Stomach (tissue), 9 donors: ENCODE measurements around the gene ABCA12. TPM values are rescaled to one million over a fixed set of nuclear protein-coding genes. Genes with fewer than 3 reads are reported as not detected.
"Not testable (repeated sequence)": the region's sequence is repeated elsewhere in the genome, so short reads cannot be mapped to it uniquely, and the experiment has no call there.

ENCODE experiments used
- DNase-seq, 2 donors: peaks; one replicate each; pipeline versions ENCODE4 v3.0.0 to v3.0.0-alpha.2; 2013 to 2019
- H3K27ac ChIP-seq, 5 donors: fragments of 200-600 bp in 4 of 5; sonication (generic) in 4 of 5; one replicate each; pipeline ENCODE4 v1.5.1; 2013 to 2019; ENCODE audit warnings: mild to moderate bottlenecking in 1 of 5, moderate library complexity in 1 of 5
- H3K27me3 ChIP-seq, 3 donors: fragments of 200-600 bp; sonication (generic); one replicate each; pipeline ENCODE4 v1.5.1; 2017 to 2019; ENCODE audit warnings: mixed run types in 1 of 3
- H3K36me3 ChIP-seq, 4 donors: fragments of 200-600 bp; sonication (generic); 1 replicate in 3 of 4; 2 replicates in 1 of 4; pipeline ENCODE4 v1.5.1; 2016 to 2019
- H3K4me1 ChIP-seq, 4 donors: fragments of 200-600 bp; sonication (generic); one replicate each; pipeline ENCODE4 v1.5.1; 2016 to 2019
- H3K4me3 ChIP-seq, 4 donors: fragments of 200-600 bp; sonication (generic) in 3 of 4; one replicate each; pipeline ENCODE4 v1.5.1; 2016 to 2019; ENCODE audit warnings: mild to moderate bottlenecking in 1 of 4
- H3K9me3 ChIP-seq, 4 donors: fragments of 200-600 bp; sonication (generic); one replicate each; pipeline ENCODE4 v1.5.1; 2016 to 2019
- EP300 ChIP-seq: sonication (generic); formaldehyde crosslinking; IDR thresholded peaks from one replicate; pipeline ENCODE4 v1.6.1; 2017; ENCODE audit warnings: antibody characterized with exemption
- POLR2A ChIP-seq, 4 donors: fragments of 450-650 bp; IDR thresholded peaks; one replicate each; pipeline ENCODE4 v1.6.1; 2016; ENCODE audit warnings: antibody characterized with exemption in 4 of 4, control low read depth in 2 of 4, mild to moderate bottlenecking in 1 of 4, moderate library complexity in 1 of 4
- POLR2AphosphoS5 ChIP-seq, 3 donors: sonication (generic); formaldehyde crosslinking; IDR thresholded peaks; one replicate each; pipeline ENCODE4 v1.6.1; 2016; ENCODE audit warnings: antibody characterized with exemption in 3 of 3
- WGBS, 5 donors: extraction: QIAGEN DNeasy Blood & Tissue Kit in 3 of 5; methylation state at CpG; one replicate each; pipeline versions ENCODE4 v1.1.5 to v1.1.7; 2013 to 2018; 5-methylcytosine and 5-hydroxymethylcytosine counted together
- intact Hi-C: fragments of 100-400 bp; cut with DNase I; formaldehyde crosslinking; loops from one replicate; pipeline ENCODE4 v1.15.1; 2023; ENCODE audit warnings: low total_unique reads
- polyA plus RNA-seq, 3 donors: library from polyadenylated mRNA; stranded (reverse); fragments of 200-250 nt; gene quantifications; one replicate each; pipeline ENCODE4 v1.2.3, GENCODE V29; 2013
- total RNA-seq, 5 donors: library from RNA; depleted of rRNA; stranded (reverse); fragments of >200 nt; gene quantifications; one replicate each; pipeline versions ENCODE4 v1.1.0 to v1.2.3, GENCODE V29; 2014 to 2016
- TF ChIP-seq, protein P1 (sequence below), 7 experiments: fragments of 450-650 bp in 4 of 7; fragments of 200-600 bp in 3 of 7; sonication (generic) in 3 of 7; IDR thresholded peaks; one replicate each; pipeline ENCODE4 v1.5.1; 2016 to 2019; ENCODE audit warnings: antibody characterized with exemption in 7 of 7, control low read depth in 2 of 7, mild to moderate bottlenecking in 1 of 7
- donor health status: healthy with polysubstance abuse.
- donor health status: Bipolar disorder and iron deficiency.
- donor health status: healthy.

Gene ABCA12
- total and polyA plus RNA-seq, 8 donors, result under 0.01 to 1.8 (median 0.15) TPM; not detected in 4

DNA sequence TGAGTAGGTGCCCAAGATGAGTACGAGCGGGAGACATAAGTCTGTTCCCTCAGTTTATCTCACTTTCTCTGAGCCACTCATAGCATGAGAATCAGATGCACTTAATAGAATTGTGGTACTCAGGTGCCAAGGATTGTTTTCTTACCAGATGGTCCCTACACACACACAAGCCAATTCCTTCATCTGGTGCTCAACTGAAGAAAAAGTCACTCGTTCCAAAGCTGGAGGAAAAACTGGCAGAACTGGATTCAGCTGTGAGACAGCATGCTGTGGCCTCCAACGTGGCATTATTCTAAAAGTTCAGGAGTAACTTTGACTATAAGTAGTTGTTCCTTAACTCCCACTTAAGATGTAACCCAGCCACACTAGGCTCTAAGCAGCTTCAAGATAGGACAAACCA, 33.4 kb upstream of the ABCA12 start:
- Histone ChIP-seq H3K27me3 (no peaks in the 10 kb centered on the region), H3K36me3 (no peaks in the 10 kb centered on the region), H3K27ac (no peak overlapping the region), H3K4me1 (no peaks in the 10 kb centered on the region), H3K4me3 (no peak overlapping the region), H3K9me3 (no peaks in the 10 kb centered on the region)
- no peak for TF ChIP-seq EP300
- no peak for DNase-seq
- intact Hi-C loops, result no loop called here
- WGBS, 5 donors, result 62 to 76% (median 67%) methylated on average over 4 of the region's 4 CpGs

DNA sequence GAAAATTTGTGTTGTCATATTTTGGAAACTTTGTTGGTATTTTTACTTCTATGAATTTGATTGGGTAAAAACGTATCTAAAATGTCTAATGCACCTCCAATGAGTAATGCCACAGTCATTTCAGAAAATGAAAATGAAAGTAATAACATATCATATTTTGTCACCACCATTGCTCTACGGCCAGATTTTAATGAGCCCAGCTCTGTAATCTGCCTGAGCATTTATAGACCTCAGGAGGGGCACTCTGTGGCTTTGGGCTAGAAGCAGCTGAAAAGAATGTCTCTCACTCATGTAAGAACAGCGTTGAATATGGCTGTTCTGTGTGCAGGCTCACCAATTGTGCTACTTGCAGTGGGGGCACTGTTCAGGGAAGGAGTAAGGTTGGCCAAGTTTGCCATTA, 32.7 kb upstream of the ABCA12 start:
- H3K9me3 ChIP-seq, result no peaks in the 10 kb centered on the region
- intact Hi-C loops, result no loop called here
- no peaks in the 10 kb centered on the region for H3K36me3 ChIP-seq
- no peak for TF ChIP-seq POLR2A (IDR thresholded peaks at IDR 0.05)
- no peak for TF ChIP-seq POLR2AphosphoS5 (IDR thresholded peaks at IDR 0.05)
- TF ChIP-seq EP300, result no peak
- TF ChIP-seq, protein P1, sequence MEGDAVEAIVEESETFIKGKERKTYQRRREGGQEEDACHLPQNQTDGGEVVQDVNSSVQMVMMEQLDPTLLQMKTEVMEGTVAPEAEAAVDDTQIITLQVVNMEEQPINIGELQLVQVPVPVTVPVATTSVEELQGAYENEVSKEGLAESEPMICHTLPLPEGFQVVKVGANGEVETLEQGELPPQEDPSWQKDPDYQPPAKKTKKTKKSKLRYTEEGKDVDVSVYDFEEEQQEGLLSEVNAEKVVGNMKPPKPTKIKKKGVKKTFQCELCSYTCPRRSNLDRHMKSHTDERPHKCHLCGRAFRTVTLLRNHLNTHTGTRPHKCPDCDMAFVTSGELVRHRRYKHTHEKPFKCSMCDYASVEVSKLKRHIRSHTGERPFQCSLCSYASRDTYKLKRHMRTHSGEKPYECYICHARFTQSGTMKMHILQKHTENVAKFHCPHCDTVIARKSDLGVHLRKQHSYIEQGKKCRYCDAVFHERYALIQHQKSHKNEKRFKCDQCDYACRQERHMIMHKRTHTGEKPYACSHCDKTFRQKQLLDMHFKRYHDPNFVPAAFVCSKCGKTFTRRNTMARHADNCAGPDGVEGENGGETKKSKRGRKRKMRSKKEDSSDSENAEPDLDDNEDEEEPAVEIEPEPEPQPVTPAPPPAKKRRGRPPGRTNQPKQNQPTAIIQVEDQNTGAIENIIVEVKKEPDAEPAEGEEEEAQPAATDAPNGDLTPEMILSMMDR (IDR thresholded peaks at IDR 0.05), result no peak
- no peak overlapping the region for H3K27ac ChIP-seq
- DNase-seq, result no peak
- 39 to 52% (median 43%) methylated on average over 3 of the region's 3 CpGs for WGBS, 5 donors
- no peaks in the 10 kb centered on the region for H3K4me1 ChIP-seq
- no peaks in the 10 kb centered on the region for H3K27me3 ChIP-seq
- H3K4me3 ChIP-seq, result peak overlapping the region in 2 of 4 donors; percentile 11 to 12

DNA sequence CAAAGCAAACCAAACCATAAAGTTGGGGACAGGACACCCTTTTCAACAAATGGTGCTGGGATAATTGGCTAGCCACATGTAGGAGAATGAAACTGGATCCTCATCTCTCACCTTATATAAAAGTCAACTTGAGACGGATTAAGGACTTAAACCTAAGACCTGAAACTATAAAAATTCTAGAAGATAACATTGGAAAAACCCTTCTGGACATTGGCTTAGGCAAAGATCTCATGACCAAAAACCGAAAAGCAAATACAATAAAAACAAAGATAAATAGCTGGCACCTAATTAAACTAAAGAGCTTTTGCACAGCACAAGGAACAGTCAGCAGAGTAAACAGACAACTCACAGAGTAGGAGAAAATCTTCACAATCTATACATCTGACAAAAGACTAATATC, 28.1 kb upstream of the ABCA12 start:
- H3K4me3 ChIP-seq, intact Hi-C loops, H3K27ac ChIP-seq, DNase-seq, H3K4me1 ChIP-seq, H3K27me3 ChIP-seq, H3K36me3 ChIP-seq: not testable (repeated sequence)
- WGBS, 5 donors, result 53 to 87% (median 81%) methylated on average over 2 of the region's 2 CpGs
- peaks cover 0 to 11% (median 2%) of the 10 kb centered on the region in 4 donors for H3K9me3 ChIP-seq

DNA sequence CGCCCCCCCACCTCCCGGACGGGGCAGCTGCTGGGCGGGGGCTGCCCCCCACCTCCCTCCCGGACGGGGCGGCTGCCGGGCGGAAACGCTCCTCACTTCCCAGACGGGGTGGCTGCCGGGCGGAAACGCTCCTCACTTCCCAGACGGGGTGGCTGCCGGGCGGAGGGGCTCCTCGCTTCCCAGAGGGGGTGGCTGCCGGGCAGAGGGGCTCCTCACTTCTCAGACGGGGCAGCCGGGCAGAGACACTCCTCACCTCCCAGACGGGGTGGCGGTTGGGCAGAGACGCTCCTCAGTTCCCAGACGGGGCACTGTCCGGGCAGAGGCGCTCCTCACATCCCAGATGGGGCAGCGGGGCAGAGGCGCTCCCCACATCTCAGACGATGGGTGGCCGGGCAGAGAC, 24.9 kb upstream of the ABCA12 start:
- H3K4me1 ChIP-seq, H3K4me3 ChIP-seq, intact Hi-C loops, H3K36me3 ChIP-seq, H3K27me3 ChIP-seq, H3K27ac ChIP-seq, DNase-seq: not testable (repeated sequence)
- H3K9me3 ChIP-seq, result peaks cover 0 to 11% (median 2%) of the 10 kb centered on the region in 4 donors
- 94 to 100% (median 97%) methylated on average over 3 to 31 of the region's 31 CpGs for WGBS, 5 donors

DNA sequence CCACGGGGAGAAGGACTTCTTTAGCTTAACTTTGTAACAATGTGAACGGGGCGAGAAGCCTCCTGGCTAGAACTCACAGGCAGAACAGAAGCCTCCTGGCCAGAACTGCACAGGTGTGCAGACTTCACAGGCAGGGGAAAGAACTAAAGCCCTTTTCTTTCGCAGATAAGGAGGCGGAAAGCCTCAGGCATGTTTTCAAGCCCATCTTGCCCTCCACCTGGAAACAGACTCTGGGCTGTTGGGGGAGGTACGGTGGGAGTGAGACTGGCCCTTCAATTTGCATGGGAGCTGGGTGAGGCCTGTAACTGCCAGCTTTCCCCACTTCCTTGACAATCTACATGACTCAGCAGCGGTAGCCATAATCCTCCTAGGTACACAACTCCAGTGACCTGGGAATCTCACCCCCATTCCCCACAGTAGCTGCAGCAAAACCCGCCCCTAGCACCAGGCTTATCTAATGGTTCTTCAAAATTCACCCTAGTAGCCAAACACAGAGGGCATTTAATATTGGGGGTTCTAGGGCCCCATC, 22.9 kb upstream of the ABCA12 start:
- no peaks in the 10 kb centered on the region for H3K4me1 ChIP-seq
- TF ChIP-seq EP300 (no peak), POLR2AphosphoS5 (IDR thresholded peaks at IDR 0.05) (no peak), POLR2A (IDR thresholded peaks at IDR 0.05) (no peak)
- TF ChIP-seq, protein P1 (IDR thresholded peaks at IDR 0.05), result no peak
- H3K36me3 ChIP-seq, result no peaks in the 10 kb centered on the region
- DNase-seq, result no peak
- no peak overlapping the region for H3K27ac ChIP-seq
- H3K9me3 ChIP-seq, result peaks cover 0 to 11% (median 2%) of the 10 kb centered on the region in 4 donors
- WGBS, 5 donors, result 78 to 88% (median 85%) methylated on average over 8 of the region's 8 CpGs
- intact Hi-C loops, result no loop called here
- H3K4me3 ChIP-seq, result no peak overlapping the region
- no peaks in the 10 kb centered on the region for H3K27me3 ChIP-seq

DNA sequence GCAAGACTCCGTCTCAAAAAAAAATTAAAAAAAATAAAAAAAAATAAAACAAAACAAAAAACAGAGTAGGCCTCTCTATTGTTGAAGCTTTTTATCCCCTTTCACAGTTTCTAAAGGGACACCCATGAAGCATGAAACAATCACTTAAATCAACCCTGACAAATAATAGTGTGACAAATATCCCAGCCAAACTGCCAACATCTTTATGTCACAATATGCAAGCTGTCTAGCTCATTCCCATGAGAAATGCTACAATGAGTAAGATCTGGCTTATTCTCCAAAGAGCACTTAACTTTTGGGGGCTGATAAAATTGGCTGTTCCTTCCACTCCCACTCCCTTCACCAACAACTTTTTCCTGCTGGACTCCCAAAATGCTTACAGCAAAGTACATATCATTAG, 21.7 kb upstream of the ABCA12 start:
- no peaks in the 10 kb centered on the region for H3K4me1 ChIP-seq
- no peaks in the 10 kb centered on the region for H3K36me3 ChIP-seq
- peaks cover 0 to 11% (median 2%) of the 10 kb centered on the region in 4 donors for H3K9me3 ChIP-seq
- TF ChIP-seq EP300 (no peak), POLR2AphosphoS5 (IDR thresholded peaks at IDR 0.05) (no peak), POLR2A (IDR thresholded peaks at IDR 0.05) (no peak)
- TF ChIP-seq, protein P1 (IDR thresholded peaks at IDR 0.05), result no peak
- H3K4me3 ChIP-seq, result no peak overlapping the region
- no peak for DNase-seq
- no peak overlapping the region for H3K27ac ChIP-seq
- intact Hi-C loops, result no loop called here
- 93 to 100% (median 97%) methylated on average over 1 of the region's 1 CpG for WGBS, 5 donors
- no peaks in the 10 kb centered on the region for H3K27me3 ChIP-seq
